GM21526 (cell line): ENCODE data around the gene CLIC5.

Experiments used
- ATAC-seq: cut with Tn5 transposase; IDR thresholded peaks from one replicate; pipeline ENCODE4 v1.9.1; 2021; ENCODE audit warnings: moderate library complexity; ENCODE audit not compliant: unreplicated experiment, low FRiP score

Gene CLIC5

GRCh38 chr6:45855642-45856394 lies 159.8 kb downstream of the CLIC5 start:
- ATAC-seq = no peak

GRCh38 chr6:45854149-45854742 lies 161.4 kb downstream of the CLIC5 start:
- ATAC-seq = no peak

GRCh38 chr6:45851034-45851400 lies 164.6 kb downstream of the CLIC5 start:
- ATAC-seq = no peak

GRCh38 chr6:45850378-45851033 lies 165.2 kb downstream of the CLIC5 start:
- ATAC-seq = no peak

GRCh38 chr6:45845567-45845966 lies 170.1 kb downstream of the CLIC5 start:
- ATAC-seq = no peak

GRCh38 chr6:45844986-45845385 lies 170.7 kb downstream of the CLIC5 start:
- no peak for ATAC-seq

- no peak for ATAC-seq
These were observed 171.7 kb downstream of the CLIC5 start for GRCh38 chr6:45843848-45844521.

- no peak for ATAC-seq
These were observed 174.6 kb downstream of the CLIC5 start for GRCh38 chr6:45841062-45841461.

- no peak for ATAC-seq
These were observed 176.7 kb downstream of the CLIC5 start for GRCh38 chr6:45838996-45839395.

GRCh38 chr6:45838451-45838850 lies 177.2 kb downstream of the CLIC5 start:
- ATAC-seq = no peak

GRCh38 chr6:45837541-45838200 lies 178.0 kb downstream of the CLIC5 start:
- ATAC-seq = no peak

GRCh38 chr6:45836984-45837383 lies 178.7 kb downstream of the CLIC5 start:
- no peak for ATAC-seq

- ATAC-seq = no peak
These were observed 179.2 kb downstream of the CLIC5 start for GRCh38 chr6:45836438-45836824.

- ATAC-seq = no peak
These were observed 179.8 kb downstream of the CLIC5 start for GRCh38 chr6:45835721-45836437.

- ATAC-seq = no peak
These were observed 183.6 kb downstream of the CLIC5 start for GRCh38 chr6:45832063-45832462.
